HepG2 (cell line): Measurements from ENCODE around the gene MTA2. TPM values are rescaled to one million over a fixed set of nuclear protein-coding genes. Genes with fewer than 3 reads are reported as not detected.

Experiments used
- ATF7 ChIP-seq, 2 experiments: fragments of 450-650 bp in 1 of 2; sonication (generic) in 1 of 2; formaldehyde crosslinking in 1 of 2; IDR thresholded peaks; 2 replicates each; pipeline versions ENCODE4 v1.4.0 to v1.6.1; 2016 to 2020; ENCODE audit warnings: antibody characterized with exemption in 1 of 2, mild to moderate bottlenecking in 1 of 2, missing genetic modification reagents in 1 of 2
- GMEB2 ChIP-seq: IDR thresholded peaks from 2 replicates; pipeline ENCODE4 v1.6.1; 2016; ENCODE audit warnings: missing biosample characterization, missing genetic modification reagents, low read depth
- PAXIP1 ChIP-seq: sonication (generic); formaldehyde crosslinking; conservative IDR thresholded peaks from 2 replicates; pipeline ENCODE4 v1.4.0; 2020; ENCODE audit warnings: mild to moderate bottlenecking, missing genetic modification reagents, moderate library complexity
- PREB ChIP-seq: sonication (generic); formaldehyde crosslinking; IDR thresholded peaks from 2 replicates; pipeline ENCODE4 v1.4.0; 2020; ENCODE audit warnings: missing genetic modification reagents
- RBFOX2 ChIP-seq: fragments of 200-400 bp; formaldehyde crosslinking; IDR thresholded peaks from 2 replicates; pipeline ENCODE4 v1.6.1; 2017; ENCODE audit warnings: low read depth, mild to moderate bottlenecking, low read length
- SMC3 ChIP-seq: IDR thresholded peaks from 2 replicates; pipeline ENCODE4 v1.6.1; 2011; ENCODE audit warnings: low read length, improper control_type of control experiment
- TEAD3 ChIP-seq: optimal IDR thresholded peaks from 2 replicates; pipeline ENCODE3; 2016; ENCODE audit warnings: borderline replicate concordance
- ZFP91 ChIP-seq: sonication (generic); formaldehyde crosslinking; IDR thresholded peaks from 2 replicates; pipeline ENCODE4 v1.9.0; 2022; ENCODE audit warnings: missing genetic modification reagents, mild to moderate bottlenecking, borderline replicate concordance
- ZNF12 ChIP-seq: sonication (generic); formaldehyde crosslinking; IDR thresholded peaks from 2 replicates; pipeline ENCODE4 v1.5.0; 2020; ENCODE audit warnings: missing genetic modification reagents
- ZNF234 ChIP-seq: sonication (generic); formaldehyde crosslinking; conservative IDR thresholded peaks from 2 replicates; pipeline ENCODE4 v1.5.1; 2020; ENCODE audit warnings: mild to moderate bottlenecking, missing genetic modification reagents
- ZNF3 ChIP-seq: IDR thresholded peaks from 2 replicates; pipeline ENCODE4 v1.7.0; 2017; ENCODE audit warnings: inconsistent platforms
- ZNF383 ChIP-seq: sonication (generic); formaldehyde crosslinking; IDR thresholded peaks from 2 replicates; pipeline ENCODE4 v1.4.0; 2020; ENCODE audit warnings: missing genetic modification reagents, mild to moderate bottlenecking, borderline replicate concordance
- ZNF484 ChIP-seq: sonication (generic); formaldehyde crosslinking; IDR thresholded peaks from 2 replicates; pipeline ENCODE4 v1.5.1; 2020; ENCODE audit warnings: mild to moderate bottlenecking, low read depth, missing genetic modification reagents, borderline replicate concordance
- ZNF552 ChIP-seq: sonication (generic); formaldehyde crosslinking; IDR thresholded peaks from 2 replicates; pipeline ENCODE4 v1.9.0; 2022; ENCODE audit warnings: missing genetic modification reagents, mild to moderate bottlenecking, borderline replicate concordance
- ZNF598 ChIP-seq: sonication (generic); formaldehyde crosslinking; IDR thresholded peaks from 2 replicates; pipeline ENCODE4 v1.5.1; 2020; ENCODE audit warnings: mild to moderate bottlenecking, missing genetic modification reagents, borderline replicate concordance
- ZNF687 ChIP-seq: sonication (generic); formaldehyde crosslinking; IDR thresholded peaks from 2 replicates; pipeline ENCODE4 v1.5.1; 2020; ENCODE audit warnings: mild to moderate bottlenecking, missing genetic modification reagents, moderate library complexity
- ZNF816 ChIP-seq: sonication (generic); formaldehyde crosslinking; IDR thresholded peaks from 2 replicates; pipeline ENCODE4 v1.8.0; 2022; ENCODE audit warnings: missing genetic modification reagents, mild to moderate bottlenecking, borderline replicate concordance
- polyA plus RNA-seq, 8 experiments: library from polyadenylated mRNA; depleted of rRNA in 3 of 8; stranded (reverse) in 7 of 8; unstranded in 1 of 8; fragments of >200 nt; fragmentation: Illumina TruSeq in 4 of 8; extraction: Trizol in 4 of 8; gene quantifications; 2 replicates each; pipeline versions ENCODE4 v1.2.1 to v1.2.3, GENCODE V29; 2011 to 2016; ENCODE audit warnings: low read depth in 4 of 8, missing spikeins in 1 of 8, mixed read lengths in 1 of 8; ENCODE audit not compliant: insufficient read depth in 1 of 8
- total RNA-seq, 5 experiments: library from RNA; depleted of rRNA; stranded (reverse); fragments of >200 nt; fragmentation: Illumina TruSeq; extraction: Trizol; gene quantifications; 2 replicates each; pipeline ENCODE4 v1.2.3, GENCODE V29; 2016; ENCODE audit warnings: low read depth in 1 of 5

The MTA2 gene
- total and polyA plus RNA-seq, 2 of the 13 experiments (the other 11 are each of a cell fraction or from before 2014, with no cell fraction given): 14.0 to 70.0 TPM

- TF ChIP-seq PAXIP1 (CRISPR knock-in tag) (peak; percentile 81), ZNF598 (CRISPR knock-in tag) (no peak), ZNF816 (CRISPR knock-in tag) (no peak), RBFOX2 (no peak), ZNF687 (CRISPR knock-in tag) (peak; percentile 70), ZNF12 (no peak), ATF7 (IDR thresholded peaks at IDR 0.05) (no peak), ATF7 (CRISPR knock-in tag; IDR thresholded peaks at IDR 0.05) (no peak), ZNF383 (CRISPR knock-in tag) (no peak), ZNF3 (CRISPR knock-in tag) (no peak), PREB (CRISPR knock-in tag) (no peak), ZNF552 (CRISPR knock-in tag) (no peak), SMC3 (no peak), TEAD3 (CRISPR knock-in tag) (peak; percentile 42), ZNF234 (no peak), ZNF484 (no peak), GMEB2 (no peak), ZFP91 (CRISPR knock-in tag) (no peak; the same call in none of the 2 replicates)
Measured at GRCh38 chr11:62547691-62548281, 53.9 kb downstream of the MTA2 start (continued).
